ENCODE results near the gene ZBTB20.
A peak's percentile ranks its signal among the peaks of the same experiment; 100 is the strongest.

The ZBTB20 gene

DNA sequence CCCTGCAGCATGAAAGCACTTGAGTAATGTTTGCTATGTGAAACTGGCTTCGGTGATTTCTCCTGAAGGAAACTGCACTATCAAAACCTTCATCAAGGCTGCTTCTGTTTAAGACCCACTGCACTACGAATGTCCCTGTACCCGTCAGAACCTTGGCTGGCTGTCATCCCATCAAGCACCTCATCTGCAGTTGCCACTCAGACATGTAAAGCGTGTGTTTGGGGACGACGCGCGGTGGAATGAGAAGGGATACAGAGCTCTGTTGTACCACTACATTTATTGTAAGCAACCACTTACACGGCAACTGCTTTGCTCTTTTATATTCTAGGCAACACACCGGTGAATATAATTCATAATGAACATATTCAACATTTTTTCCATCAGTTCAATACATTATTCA is 705.7 kb downstream of the ZBTB20 start:
- no peak for DNase-seq (ENCODE audit: low spot score)

- DNase-seq (ENCODE audit: low spot score), result no peak
Observed at GRCh38 chr3:114440700-114441099, 706.4 kb downstream of the ZBTB20 start.

DNA sequence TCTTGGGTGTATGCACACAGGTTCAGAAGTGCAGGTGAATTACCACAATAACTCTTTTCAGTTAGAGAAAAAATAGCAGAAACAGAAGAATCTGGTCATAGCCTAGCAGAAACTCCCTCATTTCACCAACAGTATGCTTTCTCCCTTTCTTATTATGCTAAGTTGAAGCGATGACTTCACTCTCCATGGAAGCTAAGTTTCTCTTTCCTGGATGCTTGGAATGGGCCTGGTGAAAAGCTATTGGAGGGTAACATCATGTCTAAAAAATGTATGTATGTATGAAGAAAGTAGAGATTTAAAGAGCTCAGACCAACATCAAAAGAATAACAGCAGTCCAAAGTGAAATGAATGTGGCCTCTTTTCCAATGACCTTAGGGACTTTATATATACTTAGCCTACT is 707.8 kb downstream of the ZBTB20 start:
- DNase-seq (ENCODE audit: low spot score), result no peak

GRCh38 chr3:114437897-114438296 is 709.2 kb downstream of the ZBTB20 start:
- DNase-seq (ENCODE audit: low spot score), result no peak

DNA sequence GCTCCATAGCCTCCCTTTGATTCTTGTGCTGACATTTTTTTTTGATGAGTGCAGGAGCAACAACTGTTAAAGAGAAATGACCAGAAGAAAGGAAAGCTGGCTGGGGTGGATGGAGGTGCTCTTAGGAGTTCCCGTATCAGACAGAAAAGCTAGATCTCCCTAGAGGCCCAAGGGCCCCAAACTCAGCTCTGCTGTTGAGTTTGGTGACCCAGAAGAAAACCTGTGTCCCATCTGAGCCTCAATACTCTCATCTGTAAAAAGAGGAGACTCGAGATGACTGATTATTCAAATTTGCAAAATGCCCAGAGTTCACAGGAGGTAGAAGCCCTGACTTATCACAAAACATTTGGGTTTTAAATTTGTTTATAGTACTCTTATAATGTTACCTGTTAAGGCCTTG is 710.9 kb downstream of the ZBTB20 start:
- no peak for DNase-seq (ENCODE audit: low spot score)

DNA sequence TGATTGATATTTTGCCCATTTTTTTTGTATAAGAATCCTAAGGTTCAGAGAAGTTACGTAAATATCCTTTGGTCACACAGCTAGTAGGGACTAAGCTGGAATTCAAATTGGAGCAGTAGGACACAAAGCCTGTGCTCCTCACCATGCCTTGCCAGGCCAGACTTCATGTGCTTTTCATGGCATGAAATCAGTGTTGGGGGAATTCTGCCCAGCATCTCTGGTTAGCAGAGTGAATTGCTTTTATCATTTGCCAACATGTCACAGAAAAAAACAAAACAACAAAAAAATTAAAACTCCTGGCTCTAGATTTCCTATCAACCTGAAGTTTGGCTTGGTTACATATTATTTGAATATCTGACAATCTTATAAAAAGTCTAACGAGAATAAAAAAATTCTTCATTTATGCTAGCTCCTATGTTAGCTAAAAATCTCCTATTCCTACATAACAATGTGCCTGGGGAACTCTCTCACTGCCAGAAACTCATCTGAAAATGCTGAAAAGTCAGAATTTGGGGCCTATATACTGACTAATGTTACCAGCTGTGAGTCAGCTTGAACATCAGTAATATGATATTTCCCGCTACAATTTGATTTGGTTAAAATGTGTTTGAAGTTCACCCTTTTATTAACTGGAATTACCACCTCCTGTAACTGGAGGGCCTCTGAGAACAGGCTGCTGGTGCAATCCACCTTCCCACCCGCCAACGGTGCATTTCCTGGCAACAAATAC is 711.5 kb downstream of the ZBTB20 start:
- no peak for DNase-seq (ENCODE audit: low spot score)

DNA sequence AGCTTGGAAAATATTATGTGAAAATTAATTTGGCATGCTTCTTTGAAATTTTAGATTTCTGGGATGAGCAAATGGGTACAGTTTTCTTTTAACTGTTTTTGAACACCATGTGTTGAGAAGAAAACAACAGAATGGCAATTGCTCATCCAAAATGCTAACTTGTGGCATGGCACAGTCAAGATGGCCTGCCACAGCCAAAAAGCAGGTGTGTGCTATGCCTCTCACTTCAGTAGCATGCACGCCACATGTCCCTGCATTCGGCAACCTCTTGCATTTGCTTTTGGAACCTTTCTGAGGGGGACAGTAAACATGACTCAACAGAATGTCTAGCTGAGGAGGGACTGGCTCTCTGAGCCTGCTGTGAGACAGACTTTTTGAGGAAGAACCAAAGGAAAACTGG is 714.8 kb downstream of the ZBTB20 start:
- DNase-seq (ENCODE audit: low spot score), result no peak

GRCh38 chr3:114428044-114428595 is 719.0 kb downstream of the ZBTB20 start:
- DNase-seq (ENCODE audit: low spot score), result peak; percentile 47

- DNase-seq (ENCODE audit: low spot score), result no peak
Observed at GRCh38 chr3:114427285-114428043, 719.6 kb downstream of the ZBTB20 start.

- no peak for DNase-seq (ENCODE audit: low spot score)
Observed at GRCh38 chr3:114424337-114424736, 722.8 kb downstream of the ZBTB20 start.

DNA sequence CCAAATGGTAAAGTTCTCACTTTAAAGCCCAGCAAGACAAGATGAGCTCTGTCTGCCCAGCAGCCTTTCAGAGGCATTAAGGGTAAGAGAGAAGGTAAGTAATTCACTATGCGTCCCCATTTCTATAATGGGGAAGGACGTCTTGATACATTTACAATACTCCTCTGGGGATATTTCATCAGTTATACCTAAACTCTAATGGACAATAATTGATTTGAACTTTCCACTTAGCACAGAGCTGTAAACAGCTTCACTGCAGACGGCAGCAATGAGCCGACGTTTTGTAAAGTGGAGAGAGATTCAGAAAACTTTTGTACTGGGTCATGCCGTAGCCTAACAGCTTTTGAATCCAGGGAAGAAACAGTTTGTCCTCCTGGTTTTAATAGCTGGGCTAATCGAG is 725.9 kb downstream of the ZBTB20 start:
- no peak for DNase-seq (ENCODE audit: low spot score)

- no peak for DNase-seq (ENCODE audit: low spot score)
Observed at GRCh38 chr3:114420072-114420471, 727.0 kb downstream of the ZBTB20 start.

DNA sequence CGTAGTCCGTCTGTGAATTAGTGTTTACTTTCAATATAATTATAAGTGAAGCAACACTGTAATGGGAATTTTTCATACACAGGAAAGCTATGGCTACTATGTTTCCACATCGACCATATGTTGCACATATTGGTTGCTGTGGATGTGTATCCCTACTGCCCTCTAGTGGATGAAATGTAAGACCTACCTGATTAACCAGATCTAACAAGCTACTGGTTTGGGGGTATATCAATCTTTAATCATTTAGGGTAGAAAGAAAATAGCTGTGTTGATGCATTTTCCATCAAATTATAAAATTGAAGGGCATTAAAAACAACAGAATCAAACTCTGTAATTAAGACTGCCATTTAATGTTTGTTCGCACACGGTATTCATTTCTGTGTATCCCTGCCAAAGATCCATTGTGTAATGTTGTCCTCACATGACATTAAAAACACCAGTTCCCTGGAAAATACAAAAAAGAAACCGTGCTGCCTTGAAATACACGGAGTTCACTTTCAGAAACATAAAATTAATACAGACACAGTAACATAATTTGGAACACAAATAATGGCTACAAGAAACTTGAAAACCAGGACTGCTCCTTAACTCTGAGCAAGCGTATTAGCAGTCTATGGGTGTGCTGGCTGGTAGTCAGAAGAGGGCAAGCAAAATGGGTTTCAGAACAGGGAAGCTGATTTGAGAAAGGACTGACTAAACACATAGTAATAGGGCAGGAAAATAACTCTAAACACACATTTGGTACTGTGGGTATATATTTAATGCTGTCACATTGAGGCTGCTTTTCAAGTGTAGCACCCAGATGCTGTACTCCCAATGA is 728.2 kb downstream of the ZBTB20 start:
- DNase-seq (ENCODE audit: low spot score), result peak; percentile 77

DNA sequence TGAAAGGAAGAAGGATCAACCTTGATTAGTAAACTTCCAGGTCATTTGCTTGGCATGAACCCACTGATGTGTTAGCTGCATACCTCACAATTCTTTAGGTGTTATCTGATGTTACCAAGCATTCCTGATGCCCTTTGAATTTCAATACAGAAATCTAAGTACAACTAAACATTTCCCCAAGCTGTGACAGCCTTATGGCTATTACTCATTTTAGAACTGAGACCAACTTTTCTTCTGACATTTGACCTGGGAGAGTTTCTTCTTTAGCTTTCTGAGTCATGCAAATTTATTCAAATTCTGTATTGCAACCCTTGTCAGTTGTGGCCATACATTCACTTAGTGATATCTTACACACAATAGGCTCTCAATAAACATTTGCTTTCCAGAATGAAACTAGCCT is 729.0 kb downstream of the ZBTB20 start:
- DNase-seq (ENCODE audit: low spot score), result no peak

GRCh38 chr3:114417675-114418074 is 729.4 kb downstream of the ZBTB20 start:
- DNase-seq (ENCODE audit: low spot score), result no peak

- no peak for DNase-seq (ENCODE audit: low spot score)
Observed at GRCh38 chr3:114417265-114417664, 729.8 kb downstream of the ZBTB20 start.

- DNase-seq (ENCODE audit: low spot score), result no peak
Observed at GRCh38 chr3:114411811-114412803, 735.0 kb downstream of the ZBTB20 start.

DNA sequence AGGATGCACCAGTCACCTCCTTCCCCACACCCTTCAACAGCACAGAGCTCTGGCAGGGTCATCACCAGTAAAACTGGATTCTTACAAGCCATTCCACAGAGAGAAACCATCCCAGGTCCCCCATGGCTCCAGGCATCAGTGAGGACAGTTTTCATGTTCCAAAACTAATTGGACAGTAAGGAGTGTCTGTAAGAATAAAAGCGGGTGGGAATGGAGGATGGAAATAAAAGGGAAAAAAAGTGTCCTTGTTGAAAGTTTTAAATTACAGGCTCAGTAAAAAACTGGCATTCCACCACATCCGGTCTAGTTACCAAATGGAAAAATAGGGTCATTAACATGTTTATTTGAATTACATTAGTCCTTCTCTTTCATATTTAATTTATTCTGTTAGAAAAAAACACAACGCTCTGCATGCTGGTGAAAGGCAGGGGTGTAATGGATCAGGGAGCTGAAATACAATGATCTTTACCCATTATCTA is 735.9 kb downstream of the ZBTB20 start:
- DNase-seq (ENCODE audit: low spot score), result no peak

- DNase-seq (ENCODE audit: low spot score), result no peak
Observed at GRCh38 chr3:114408736-114409670, 738.1 kb downstream of the ZBTB20 start.

GRCh38 chr3:114406922-114407321 is 740.2 kb downstream of the ZBTB20 start:
- no peak for DNase-seq (ENCODE audit: low spot score)
